K562 (cell line): ENCODE data around the gene C2orf69. TPM values are rescaled to one million over a fixed set of nuclear protein-coding genes. Genes with fewer than 3 reads are reported as not detected.
A peak's percentile ranks its signal among the peaks of the same experiment; 100 is the strongest.

ENCODE experiments used
- ATAC-seq: fragments of 200-7000 bp; cut with Tn5 transposase; 3 replicates; pipeline ENCODE4 v1.9.1; 2020; ENCODE audit warnings: moderate library complexity
- BruUV-seq: library from RNA; stranded (reverse); fragments of 400-500 nt; replicated peaks from 2 replicates; lab custom pipeline; 2021; lab: Mats Ljungman, UMichigan
- CTCF ChIA-PET: fragments of 300-600 bp; formaldehyde crosslinking; extraction: SDS; loops from one replicate; lab custom pipeline; 2021; ENCODE audit warnings: low intra/inter-chr PET ratio; lab: Yijun Ruan, JAX
- POLR2A ChIA-PET: fragments of 300-600, 350-650 bp; sonication (Branson Sonifier 250); formaldehyde crosslinking; extraction: SDS; loops from one replicate; lab custom pipeline; 2021; ENCODE audit warnings: antibody characterized with exemption, inconsistent platforms; lab: Yijun Ruan, JAX
- DNase-seq, 4 experiments: peaks; one replicate each; pipeline versions ENCODE4 v3.0.0 to v3.0.0-alpha.2; 2011 to 2018; ENCODE audit warnings: low spot score in 3 of 4, mixed read lengths in 3 of 4; ENCODE audit errors: extremely low read depth in 1 of 4
- FAIRE-seq: peaks from 2 replicates; lab custom pipeline; 2011; peaks lifted over from hg19 to GRCh38; lab: Jason Lieb, UNC
- H2AFZ ChIP-seq: 2 replicates; pipeline ENCODE4 v1.6.0; 2011; ENCODE audit warnings: low read depth, low read length, control low read depth, inconsistent platforms
- H3K27ac ChIP-seq: fragments of 200-600 bp; 3 replicates; pipeline ENCODE4 v1.8.0; 2011; ENCODE audit warnings: low read depth, mild to moderate bottlenecking, control low read depth, inconsistent platforms, low read length, moderate library complexity, mixed read lengths; ENCODE audit errors: extremely low read depth
- H3K27me3 ChIP-seq, 2 experiments: fragments of 300-600 bp in 1 of 2; 2 replicates in 1 of 2; 3 replicates in 1 of 2; pipeline versions ENCODE4 v1.6.0 to v1.8.0; 2011; ENCODE audit warnings: inconsistent platforms in 2 of 2, low read length in 2 of 2, mild to moderate bottlenecking in 1 of 2, mixed read lengths in 1 of 2, moderate library complexity in 1 of 2; ENCODE audit not compliant: control insufficient read depth in 2 of 2, insufficient read depth in 2 of 2
- H3K36me3 ChIP-seq: fragments of 300-600 bp; 3 replicates; pipeline ENCODE4 v1.8.0; 2011; ENCODE audit warnings: mild to moderate bottlenecking, low read length, inconsistent platforms; ENCODE audit not compliant: control insufficient read depth, insufficient read depth
- H3K4me1 ChIP-seq, 2 experiments: fragments of 200-600 bp in 1 of 2; replicated peaks in 1 of 2; 2 replicates in 1 of 2; 3 replicates in 1 of 2; pipeline versions ENCODE4 v1.5.1 to v1.8.0; 2011; ENCODE audit warnings: inconsistent platforms in 2 of 2, low read length in 2 of 2, mild to moderate bottlenecking in 1 of 2, mixed read lengths in 1 of 2, moderate library complexity in 1 of 2; ENCODE audit not compliant: control insufficient read depth in 2 of 2, insufficient read depth in 2 of 2
- H3K4me2 ChIP-seq: 2 replicates; pipeline ENCODE4 v1.6.1; 2011; ENCODE audit warnings: low read length, control low read depth, inconsistent platforms, mixed read lengths; ENCODE audit not compliant: insufficient read depth
- H3K4me3 ChIP-seq: fragments of 200-600 bp; sonication (generic), shearing (Covaris generic); 2 replicates; pipeline ENCODE4 v1.5.1; 2016; ENCODE audit warnings: control low read depth, inconsistent platforms
- H3K79me2 ChIP-seq: fragments of 200-600 bp; 3 replicates; pipeline ENCODE4 v1.8.0; 2011; ENCODE audit warnings: low read length, inconsistent platforms; ENCODE audit not compliant: control insufficient read depth, insufficient read depth
- H3K9ac ChIP-seq, 2 experiments: 2 replicates each; pipeline versions ENCODE4 v1.6.0 to v1.6.1; 2011; ENCODE audit warnings: low read depth in 2 of 2, low read length in 2 of 2, control low read depth in 1 of 2, inconsistent platforms in 1 of 2, mild to moderate bottlenecking in 1 of 2, mixed read lengths in 1 of 2; ENCODE audit not compliant: insufficient read depth in 1 of 2
- H3K9me1 ChIP-seq: one replicate; pipeline ENCODE4 v1.6.0; 2011; ENCODE audit warnings: inconsistent platforms, mild to moderate bottlenecking, low read length, moderate library complexity; ENCODE audit not compliant: control insufficient read depth, insufficient read depth
- H3K9me3 ChIP-seq: replicated peaks from 2 replicates; pipeline ENCODE4 v1.5.1; 2011; ENCODE audit warnings: low read depth, low read length, inconsistent platforms; ENCODE audit not compliant: control insufficient read depth, insufficient read depth
- H4K20me1 ChIP-seq: replicated peaks from 2 replicates; pipeline ENCODE4 v1.6.1; 2011; ENCODE audit warnings: low read length, inconsistent platforms, mixed read lengths; ENCODE audit not compliant: control insufficient read depth, insufficient read depth
- ATF7 ChIP-seq: fragments of 450-650 bp; IDR thresholded peaks from 2 replicates; pipeline ENCODE4 v1.7.1; 2014; ENCODE audit warnings: mild to moderate bottlenecking, moderate library complexity
- CBFA2T2 ChIP-seq: fragments of 450-650 bp; conservative IDR thresholded peaks from 2 replicates; pipeline ENCODE4 v1.6.1; 2017; ENCODE audit warnings: mild to moderate bottlenecking
- CEBPG ChIP-seq, 3 experiments: fragments of 200-800 bp in 1 of 3; sonication (Bioruptor generic) in 1 of 3; sonication (generic) in 1 of 3; formaldehyde crosslinking in 1 of 3; IDR thresholded peaks in 2 of 3; conservative IDR thresholded peaks in 1 of 3; 2 replicates each; pipeline versions ENCODE4 v1.6.1 to v1.8.0; 2016 to 2022; ENCODE audit warnings: missing compliant biosample characterization in 2 of 3, missing genetic modification characterization in 2 of 3, mild to moderate bottlenecking in 1 of 3, missing genetic modification reagents in 1 of 3
- E2F6 ChIP-seq, 2 experiments: IDR thresholded peaks; 2 replicates each; pipeline ENCODE4 v1.6.1; 2011; ENCODE audit warnings: borderline replicate concordance in 1 of 2, control low read depth in 1 of 2, low read depth in 1 of 2, low read length in 1 of 2, mild to moderate bottlenecking in 1 of 2, mixed read lengths in 1 of 2, moderate library complexity in 1 of 2; ENCODE audit not compliant: insufficient read depth in 1 of 2, insufficient read length in 1 of 2, poor library complexity in 1 of 2, severe bottlenecking in 1 of 2; ENCODE audit errors: extremely low read depth in 1 of 2
- JUND ChIP-seq, 2 experiments: IDR thresholded peaks; 2 replicates in 1 of 2; 3 replicates in 1 of 2; pipeline ENCODE4 v1.6.1; 2011; ENCODE audit warnings: borderline replicate concordance in 2 of 2, low read depth in 2 of 2, low read length in 2 of 2, improper control_type of control experiment in 1 of 2, missing biosample characterization in 1 of 2, missing genetic modification characterization in 1 of 2, missing genetic modification reagents in 1 of 2
- L3MBTL2 ChIP-seq: fragments of 450-650 bp; IDR thresholded peaks from 2 replicates; pipeline ENCODE4 v1.6.1; 2016; ENCODE audit warnings: mild to moderate bottlenecking, moderate library complexity
- NCOR1 ChIP-seq: fragments of 450-650 bp; IDR thresholded peaks from 2 replicates; pipeline ENCODE4 v1.6.1; 2016; ENCODE audit warnings: mild to moderate bottlenecking, moderate library complexity
- NR3C1 ChIP-seq: sonication (generic); formaldehyde crosslinking; IDR thresholded peaks from 2 replicates; pipeline ENCODE4 v1.8.1; 2022; ENCODE audit warnings: missing genetic modification reagents
- RAD21 ChIP-seq, 2 experiments: fragments of 250-450 bp in 1 of 2; fragments of 450-650 bp in 1 of 2; sonication (Bioruptor Pico) in 1 of 2; formaldehyde crosslinking in 1 of 2; IDR thresholded peaks in 1 of 2; conservative IDR thresholded peaks in 1 of 2; 2 replicates each; pipeline versions ENCODE4 v1.4.0 to v1.8.0; 2020 to 2022; ENCODE audit warnings: mild to moderate bottlenecking in 2 of 2, moderate library complexity in 1 of 2
- ZBTB33 ChIP-seq: sonication (generic); formaldehyde crosslinking; IDR thresholded peaks from 2 replicates; pipeline ENCODE4 v1.8.1; 2023; ENCODE audit warnings: mild to moderate bottlenecking, missing genetic modification reagents
- ZNF124 ChIP-seq: sonication (generic); formaldehyde crosslinking; IDR thresholded peaks from 2 replicates; pipeline ENCODE4 v1.8.1; 2022; ENCODE audit warnings: missing genetic modification reagents
- ZNF175 ChIP-seq: fragments of 200-800 bp; sonication (Bioruptor generic); IDR thresholded peaks from 2 replicates; pipeline ENCODE4 v1.6.1; 2016; ENCODE audit warnings: low read depth, mild to moderate bottlenecking, missing genetic modification characterization, missing compliant biosample characterization
- ZNF280B ChIP-seq: fragments of 250-450 bp; sonication (Bioruptor Pico); IDR thresholded peaks from 2 replicates; pipeline ENCODE4 v1.5.1; 2021; ENCODE audit warnings: mild to moderate bottlenecking
- ZNF3 ChIP-seq: fragments of 250-450 bp; sonication (Bioruptor Pico); IDR thresholded peaks from 2 replicates; pipeline ENCODE4 v1.5.0; 2021; ENCODE audit warnings: mild to moderate bottlenecking, moderate library complexity
- WGBS: fragments of 100-300 bp; shearing (Covaris generic); methylation state at CpG from one replicate; pipeline ENCODE4 v1.1.6; 2016; ENCODE audit warnings: low coverage, mixed read lengths; ENCODE audit not compliant: insufficient coverage; ENCODE audit errors: missing lambda C conversion rate; 5-methylcytosine and 5-hydroxymethylcytosine counted together
- in situ Hi-C: fragments of 300-500 bp; cut with MboI; formaldehyde crosslinking; loops from 4 replicates; pipeline ENCODE4 v1.15.0; 2018; ENCODE audit warnings: inconsistent platforms, mixed read lengths
- intact Hi-C: fragments of 100-400 bp; cut with micrococcal nuclease; formaldehyde crosslinking; loops from 2 replicates; pipeline ENCODE4 v1.14.2; 2022
- polyA plus RNA-seq, 8 experiments: library from polyadenylated mRNA; depleted of rRNA in 4 of 8; stranded (reverse) in 5 of 8; unstranded in 3 of 8; fragments of >200 nt; fragmentation: Nextera tagmentation in 2 of 8; fragmentation: Illumina TruSeq in 1 of 8; extraction: Ambion mirVana in 2 of 8; extraction: Trizol in 1 of 8; gene quantifications; 2 replicates each; pipeline versions ENCODE4 v1.2.1 to v1.2.3, GENCODE V29; 2011 to 2014; ENCODE audit warnings: inconsistent platforms in 1 of 8, missing spikeins in 1 of 8
- total RNA-seq, 7 experiments: library from RNA; depleted of rRNA in 6 of 7; stranded (reverse); fragments of >200 nt in 6 of 7; fragmentation: Illumina TruSeq in 2 of 7; extraction: Trizol in 2 of 7; gene quantifications; 2 replicates each; pipeline versions ENCODE4 v1.2.1 to v1.2.3, GENCODE V29; 2011 to 2021; ENCODE audit warnings: low replicate concordance in 1 of 7

The C2orf69 gene
- total and polyA plus RNA-seq, 9 of the 15 experiments (the other 6 are each of a cell fraction or from before 2014, with no cell fraction given) = 3.4 to 9.8 (median 5.7) TPM

GRCh38 chr2:199973703-199974102 is 62.6 kb downstream of the C2orf69 start (continued):
- TF ChIP-seq ZBTB33 (CRISPR knock-in tag) (peak; percentile 77; the same call in 1 of the 2 replicates), RAD21 (CRISPR knock-in tag; conservative IDR thresholded peaks at IDR 0.05 in 1 of 2, IDR thresholded peaks at IDR 0.05 in 1 of 2) (peak; percentile 72 to 78), E2F6 (IDR thresholded peaks at IDR 0.05; ENCODE audit: borderline replicate concordance in 1 of 2, extremely low read depth in 1 of 2, insufficient read depth in 1 of 2, insufficient read length in 1 of 2, low read depth in 1 of 2, low read length in 1 of 2, poor library complexity in 1 of 2, severe bottlenecking in 1 of 2) (no peak), ZNF124 (CRISPR knock-in tag) (no peak)

- no peaks in the 10 kb centered on the region for H3K27me3 ChIP-seq
- H3K9me3 ChIP-seq = no peaks in the 10 kb centered on the region
- ChIA-PET POLR2A (interaction anchor here (0.8 to 0.9 kb wide), 2 partner anchors 10 to 495 kb away, joined by 3 read pairs; no protein-coding TSS in a partner anchor), CTCF (no interaction called here)
- in situ Hi-C loops = loop anchor here (10.0 kb wide), 1 partner anchor 719 kb away; no protein-coding TSS in a partner anchor
- H3K4me1 ChIP-seq = no peaks in the 10 kb centered on the region
- WGBS = 51% methylated on average over 3 of the region's 3 CpGs
- H3K9me1 ChIP-seq = no peaks in the 10 kb centered on the region
- no peaks in the 10 kb centered on the region for H3K79me2 ChIP-seq
- no peak for ATAC-seq
- H4K20me1 ChIP-seq = no peaks in the 10 kb centered on the region
- no TSS peak for BruUV-seq
- no peak overlapping the region for H3K9ac ChIP-seq
- DNase-seq = no peak
- H3K36me3 ChIP-seq = no peaks in the 10 kb centered on the region
- FAIRE-seq = no peak
- H3K27ac ChIP-seq = no peak overlapping the region
- intact Hi-C loops = no loop called here
- H3K4me3 ChIP-seq = no peak overlapping the region
- no peak overlapping the region for H3K4me2 ChIP-seq
- no peak overlapping the region for H2AFZ ChIP-seq
- TF ChIP-seq ZNF175 (CRISPR knock-in tag) (peak; percentile 44; the same call in 1 of the 2 replicates), L3MBTL2 (0 out of 2 replicates have a peak, but pooled peaks have one; percentile 19), NR3C1 (CRISPR knock-in tag) (no peak), ZNF3 (CRISPR knock-in tag) (no peak), JUND (IDR thresholded peaks at IDR 0.05; ENCODE audit: borderline replicate concordance, low read depth, low read length) (0 out of 2 replicates have a peak, but pooled peaks have one; percentile 11), JUND (tag; IDR thresholded peaks at IDR 0.05; ENCODE audit: borderline replicate concordance, low read depth, low read length) (no peak), CEBPG (CRISPR knock-in tag; IDR thresholded peaks at IDR 0.05) (no peak), CEBPG (tag; conservative IDR thresholded peaks at IDR 0.05 in 1 of 2, IDR thresholded peaks at IDR 0.05 in 1 of 2) (peak in 1 of 2 experiments; percentile 80; a peak in 2 of 4 replicates), CBFA2T2 (no peak), NCOR1 (no peak), ATF7 (no peak), ZNF280B (CRISPR knock-in tag) (no peak)
These were observed 64.3 kb downstream of the C2orf69 start for GRCh38 chr2:199975273-199975895.
